ENCODE measurements around the gene GALNT18. TPM values are rescaled to one million over a fixed set of nuclear protein-coding genes. Genes with fewer than 3 reads are reported as not detected.

The GALNT18 gene
- total and polyA plus RNA-seq, 2 donors (not counting 3 experiments of a cell fraction or from before 2014, with no cell fraction given): 0.17 to 0.18 TPM

DNA sequence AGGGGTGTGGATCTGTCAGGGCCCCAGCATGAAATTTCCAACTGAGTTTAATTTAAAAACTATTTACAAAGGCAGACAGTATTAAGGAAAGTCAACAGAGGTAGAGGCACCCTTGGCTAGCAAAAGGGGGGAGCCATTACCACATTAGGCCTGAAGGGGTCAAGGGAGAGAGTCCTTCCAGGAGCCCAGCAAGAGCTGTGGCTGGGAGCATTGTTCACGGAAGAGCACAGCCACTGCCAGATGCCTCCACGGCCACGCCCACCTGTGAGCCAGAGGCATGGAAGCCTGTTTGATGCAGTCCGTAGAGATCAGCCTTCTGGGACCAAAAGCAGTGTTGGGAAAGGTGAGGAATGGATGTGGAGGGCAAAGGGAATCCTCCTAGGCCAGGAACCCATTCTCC, 102.6 kb downstream of the GALNT18 start:
- DNase-seq (ENCODE audit: low read depth, low spot score): no peak
- dilution Hi-C loops (cut with MboI; ENCODE audit: extremely low pct_ligation_motif_present, low sequenced_read_pairs): no loop called here

More for the DNA sequence above, 102.6 kb downstream of the GALNT18 start:
- H3K4me3 ChIP-seq (replicated peaks in 1 of 3; ENCODE audit: insufficient read depth in 1 of 3, low read depth in 1 of 3, low read length in 3 of 3): no peak overlapping the region
- H3K9ac ChIP-seq (replicated peaks; ENCODE audit: extremely low read depth, insufficient read depth, low read length): no peak overlapping the region
- no peaks in the 10 kb centered on the region for H3K36me3 ChIP-seq (ENCODE audit: control insufficient read depth in 2 of 2, extremely low read depth in 1 of 2, insufficient read depth in 2 of 2, low read length in 2 of 2)
- TF ChIP-seq POLR2A (IDR thresholded peaks at IDR 0.05; ENCODE audit: low read depth, low read length) (no peak), EZH2 (IDR thresholded peaks at IDR 0.05; ENCODE audit: borderline replicate concordance, low read depth, low read length, severe bottlenecking) (no peak), GATA2 (IDR thresholded peaks at IDR 0.05; ENCODE audit: insufficient read depth, insufficient read length, low read depth, low read length) (no peak), FOS (IDR thresholded peaks at IDR 0.05; ENCODE audit: borderline replicate concordance, insufficient read depth, low read length) (no peak), MYC (IDR thresholded peaks at IDR 0.05; ENCODE audit: low read depth, low read length) (no peak), JUN (IDR thresholded peaks at IDR 0.05; ENCODE audit: borderline replicate concordance, insufficient read depth, insufficient read length, low read depth) (no peak), POLR2AphosphoS5 (IDR thresholded peaks at IDR 0.05; ENCODE audit: insufficient read depth, low read depth, low read length) (no peak), CTCF (IDR thresholded peaks at IDR 0.05; ENCODE audit: extremely low read depth in 1 of 2, insufficient read depth in 1 of 2, low read depth in 1 of 2, low read length in 2 of 2) (no peak)
- TF ChIP-seq, protein P1, sequence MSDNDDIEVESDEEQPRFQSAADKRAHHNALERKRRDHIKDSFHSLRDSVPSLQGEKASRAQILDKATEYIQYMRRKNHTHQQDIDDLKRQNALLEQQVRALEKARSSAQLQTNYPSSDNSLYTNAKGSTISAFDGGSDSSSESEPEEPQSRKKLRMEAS (IDR thresholded peaks at IDR 0.05; ENCODE audit: insufficient read depth, insufficient read length): no peak
- no peaks in the 10 kb centered on the region for H3K27me3 ChIP-seq (ENCODE audit: control insufficient read depth in 2 of 2, insufficient read depth in 2 of 2, low read length in 2 of 2)
- no peaks in the 10 kb centered on the region for H3K9me3 ChIP-seq (replicated peaks; ENCODE audit: control insufficient read depth, insufficient read depth, low read length)
- no peak for FAIRE-seq
- H3K4me2 ChIP-seq (ENCODE audit: insufficient read depth, low read length): no peak overlapping the region
- H3K9me1 ChIP-seq (replicated peaks; ENCODE audit: control insufficient read depth, extremely low read depth, insufficient read depth, low read length): no peaks in the 10 kb centered on the region
- H2AFZ ChIP-seq (ENCODE audit: low read depth, low read length): no peak overlapping the region
- no peaks in the 10 kb centered on the region for H3K4me1 ChIP-seq (ENCODE audit: control insufficient read depth, extremely low read depth, insufficient read depth, low read length)
- no peaks in the 10 kb centered on the region for H4K20me1 ChIP-seq (replicated peaks; ENCODE audit: control insufficient read depth, extremely low read depth, insufficient read depth, low read length)
- CTCF ChIA-PET: no interaction called here
- intact Hi-C loops (cut with micrococcal nuclease): no loop called here
- no peak overlapping the region for H3K27ac ChIP-seq (ENCODE audit: insufficient read depth, low read depth, low read length)
- no TSS peak for BruUV-seq (replicated peaks)
- POLR2A ChIA-PET: no interaction called here
- H3K79me2 ChIP-seq (ENCODE audit: control insufficient read depth, insufficient read depth, low read length): no peaks in the 10 kb centered on the region

Measured in endothelial cell of umbilical vein (primary cell).